Erythroblast (primary cell): Measurements from ENCODE around the gene FXYD5.
"Not testable (repeated sequence)": the region's sequence is repeated elsewhere in the genome, so short reads cannot be mapped to it uniquely, and the experiment has no call there.

ENCODE experiments used
- DNase-seq, 2 experiments: peaks; one replicate each; lab custom pipeline; 2025; lab: John Stamatoyannopoulos, UW
- GATA1 ChIP-seq: IDR thresholded peaks from 2 replicates; pipeline ENCODE4 v1.6.1; 2011; ENCODE audit warnings: low read depth, mild to moderate bottlenecking, control low read depth, low read length, moderate library complexity
- POLR2A ChIP-seq: IDR thresholded peaks from 2 replicates; pipeline ENCODE4 v1.6.1; 2011; ENCODE audit warnings: mild to moderate bottlenecking, low read length

The FXYD5 gene

GRCh38 chr19:35146746-35147459 lies 7.6 kb upstream of the FXYD5 start:
- DNase-seq: no peak
- no peak for TF ChIP-seq POLR2A
- no peak for TF ChIP-seq GATA1

GRCh38 chr19:35149463-35149862 lies 5.1 kb upstream of the FXYD5 start:
- TF ChIP-seq GATA1 (no peak), POLR2A (no peak)
- DNase-seq: no peak

- no peak for TF ChIP-seq GATA1
- TF ChIP-seq POLR2A: no peak
Measured at GRCh38 chr19:35150445-35150844, 4.1 kb upstream of the FXYD5 start.

GRCh38 chr19:35151273-35152065 lies 3.1 kb upstream of the FXYD5 start:
- no peak for TF ChIP-seq GATA1
- TF ChIP-seq POLR2A: no peak
- no peak for DNase-seq

More at GRCh38 chr19:35150445-35150844, 4.1 kb upstream of the FXYD5 start:
- DNase-seq: no peak

- DNase-seq: not testable (repeated sequence)
Measured at GRCh38 chr19:35153129-35153522, 1.4 kb upstream of the FXYD5 start.

GRCh38 chr19:35153701-35154524 lies 622 bp upstream of the FXYD5 start:
- TF ChIP-seq GATA1: no peak
- TF ChIP-seq POLR2A: no peak
- peak in 1 of 2 experiments; percentile 39 for DNase-seq

- no peak for DNase-seq
- TF ChIP-seq GATA1: no peak
- peak; percentile 0 for TF ChIP-seq POLR2A
Measured at GRCh38 chr19:35155441-35155840, 906 bp downstream of the FXYD5 start.

- TF ChIP-seq GATA1 (no peak), POLR2A (no peak)
- DNase-seq: no peak
Measured at GRCh38 chr19:35155981-35156672, 1.6 kb downstream of the FXYD5 start.

GRCh38 chr19:35156673-35157014 lies 2.1 kb downstream of the FXYD5 start:
- TF ChIP-seq POLR2A (no peak), GATA1 (no peak)
- DNase-seq: no peak

GRCh38 chr19:35157431-35157830 lies 2.9 kb downstream of the FXYD5 start:
- no peak for DNase-seq
- TF ChIP-seq GATA1: no peak
- TF ChIP-seq POLR2A: no peak

- DNase-seq: no peak
- no peak for TF ChIP-seq POLR2A
- no peak for TF ChIP-seq GATA1
Measured at GRCh38 chr19:35159606-35160005, 5.1 kb downstream of the FXYD5 start.

- DNase-seq: no peak
- no peak for TF ChIP-seq GATA1
- no peak for TF ChIP-seq POLR2A
Measured at GRCh38 chr19:35160629-35161433, 6.3 kb downstream of the FXYD5 start.

- DNase-seq: no peak
- no peak for TF ChIP-seq GATA1
- TF ChIP-seq POLR2A: no peak
Measured at GRCh38 chr19:35161434-35161743, 6.9 kb downstream of the FXYD5 start.
